IPS DF 4.7 (cell line): Measurements from ENCODE around the gene USP28.
"Not testable (repeated sequence)": the region's sequence is repeated elsewhere in the genome, so short reads cannot be mapped to it uniquely, and the experiment has no call there.

Experiments used
- DNase-seq: peaks from one replicate; pipeline ENCODE4 v3.0.0-alpha.2; 2013; ENCODE audit warnings: low spot score; ENCODE audit errors: extremely low read depth

USP28 gene

GRCh38 chr11:113875234-113876073, at the start of gene USP28:
TSS of gene USP28 (minus strand) at chr11:113875572. CDS start at chr11:113875501, 71 bp downstream.
- no peak for DNase-seq

- DNase-seq = no peak
These were observed 48.2 kb upstream of the USP28 start for GRCh38 chr11:113923572-113923971.

GRCh38 chr11:113911491-113911890, 36.1 kb upstream of the USP28 start:
- DNase-seq = not testable (repeated sequence)

GRCh38 chr11:113908098-113908497, 32.7 kb upstream of the USP28 start:
- DNase-seq = no peak

- no peak for DNase-seq
These were observed 32.3 kb upstream of the USP28 start for GRCh38 chr11:113907681-113908080.

GRCh38 chr11:113907152-113907551, 31.8 kb upstream of the USP28 start:
- no peak for DNase-seq

- no peak for DNase-seq
These were observed 31.1 kb upstream of the USP28 start for GRCh38 chr11:113906516-113906915.

- no peak for DNase-seq
These were observed 30.7 kb upstream of the USP28 start for GRCh38 chr11:113906038-113906437.

GRCh38 chr11:113904379-113905101, 29.2 kb upstream of the USP28 start, which contains the start of gene HTR3B:
TSS of gene HTR3B (plus strand) at chr11:113904796. CDS start at chr11:113904934, 138 bp downstream.
- DNase-seq = no peak

- DNase-seq = no peak
These were observed 25.8 kb upstream of the USP28 start for GRCh38 chr11:113901141-113901540.

GRCh38 chr11:113896156-113896879, 20.9 kb upstream of the USP28 start:
- no peak for DNase-seq

GRCh38 chr11:113895367-113896155, 20.2 kb upstream of the USP28 start:
- no peak for DNase-seq

- DNase-seq = no peak
These were observed 19.1 kb upstream of the USP28 start for GRCh38 chr11:113894421-113894996.

- no peak for DNase-seq
These were observed 13.5 kb upstream of the USP28 start for GRCh38 chr11:113888848-113889247.

- DNase-seq = no peak
These were observed 10.5 kb upstream of the USP28 start for GRCh38 chr11:113885897-113886296.

- no peak for DNase-seq
These were observed 9.0 kb upstream of the USP28 start for GRCh38 chr11:113884361-113884836.

- DNase-seq = no peak
These were observed 6.5 kb upstream of the USP28 start for GRCh38 chr11:113881856-113882255.

- DNase-seq = no peak
These were observed 5.6 kb upstream of the USP28 start for GRCh38 chr11:113880971-113881370.

GRCh38 chr11:113879446-113879845, 4.1 kb upstream of the USP28 start:
- DNase-seq = not testable (repeated sequence)

- no peak for DNase-seq
These were observed 2.3 kb upstream of the USP28 start for GRCh38 chr11:113877670-113878055.
